ENCODE data around the gene CRTC2. TPM values are rescaled to one million over a fixed set of nuclear protein-coding genes. Genes with fewer than 3 reads are reported as not detected.
"Not testable (repeated sequence)": the region's sequence is repeated elsewhere in the genome, so short reads cannot be mapped to it uniquely, and the experiment has no call there.

The CRTC2 gene, protein sequence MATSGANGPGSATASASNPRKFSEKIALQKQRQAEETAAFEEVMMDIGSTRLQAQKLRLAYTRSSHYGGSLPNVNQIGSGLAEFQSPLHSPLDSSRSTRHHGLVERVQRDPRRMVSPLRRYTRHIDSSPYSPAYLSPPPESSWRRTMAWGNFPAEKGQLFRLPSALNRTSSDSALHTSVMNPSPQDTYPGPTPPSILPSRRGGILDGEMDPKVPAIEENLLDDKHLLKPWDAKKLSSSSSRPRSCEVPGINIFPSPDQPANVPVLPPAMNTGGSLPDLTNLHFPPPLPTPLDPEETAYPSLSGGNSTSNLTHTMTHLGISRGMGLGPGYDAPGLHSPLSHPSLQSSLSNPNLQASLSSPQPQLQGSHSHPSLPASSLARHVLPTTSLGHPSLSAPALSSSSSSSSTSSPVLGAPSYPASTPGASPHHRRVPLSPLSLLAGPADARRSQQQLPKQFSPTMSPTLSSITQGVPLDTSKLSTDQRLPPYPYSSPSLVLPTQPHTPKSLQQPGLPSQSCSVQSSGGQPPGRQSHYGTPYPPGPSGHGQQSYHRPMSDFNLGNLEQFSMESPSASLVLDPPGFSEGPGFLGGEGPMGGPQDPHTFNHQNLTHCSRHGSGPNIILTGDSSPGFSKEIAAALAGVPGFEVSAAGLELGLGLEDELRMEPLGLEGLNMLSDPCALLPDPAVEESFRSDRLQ
- polyA plus RNA-seq (2013, experiment 1 of 2), result 36.3 TPM
- 26.6 TPM for polyA plus RNA-seq (2013, experiment 2 of 2)

DNA sequence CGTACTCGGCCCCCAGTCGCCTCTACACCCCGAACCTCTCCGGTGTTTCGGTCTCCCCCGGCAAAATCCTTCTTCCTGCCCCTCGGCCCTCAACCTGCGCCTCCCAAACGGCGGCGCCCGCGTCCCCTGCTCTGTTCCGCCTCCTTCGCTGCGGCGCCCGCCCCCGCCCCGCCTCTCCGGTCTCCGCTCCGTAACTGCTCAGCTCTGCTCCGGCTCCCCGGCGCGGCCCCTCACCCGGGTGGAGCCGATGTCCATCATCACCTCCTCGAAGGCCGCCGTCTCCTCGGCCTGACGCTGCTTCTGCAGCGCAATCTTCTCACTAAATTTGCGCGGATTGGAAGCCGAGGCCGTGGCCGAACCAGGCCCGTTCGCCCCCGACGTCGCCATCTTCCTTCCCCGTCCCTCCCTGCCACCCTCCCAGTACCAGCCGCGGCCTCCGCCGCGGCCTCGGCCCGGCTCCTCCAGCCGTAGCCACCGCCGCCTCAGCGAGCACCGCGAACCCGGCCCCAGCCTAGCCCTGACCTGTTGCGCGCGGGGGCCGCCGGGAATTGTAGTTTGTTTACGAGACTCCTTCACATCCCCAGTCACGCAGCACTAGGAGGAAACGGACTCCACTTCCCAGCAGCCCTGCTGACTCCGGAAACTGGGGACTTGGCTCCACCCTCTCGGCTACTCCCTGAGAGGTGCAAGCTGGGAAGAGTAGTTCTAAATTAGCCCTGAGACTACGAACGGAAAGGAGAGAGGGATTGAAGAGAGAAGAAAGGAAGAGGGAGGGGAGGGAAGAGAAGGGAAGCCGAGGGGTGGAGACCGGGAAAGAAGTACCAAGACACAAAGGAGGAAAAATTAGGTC, at the start of gene CRTC2:
Gene CRTC2 (minus strand): TSS at position 502 of the 850 bp plus-strand sequence. CDS start 115 bp downstream, at position 387.
- Histone ChIP-seq H3K27ac (ENCODE audit: low read depth, low read length, severe bottlenecking) (peak within 1 kb of the TSS; percentile 74), H3K4me3 (ENCODE audit: extremely low read depth, insufficient read depth, low read length, poor library complexity, severe bottlenecking) (peak within 1 kb of the TSS; percentile 94), H3K4me1 (ENCODE audit: control insufficient read depth, insufficient read depth, low read length, poor library complexity, severe bottlenecking) (peaks cover 16% of the 10 kb centered on the region), H3K9me3 (ENCODE audit: control insufficient read depth, low read length) (no peaks in the 10 kb centered on the region), H3K36me3 (ENCODE audit: control insufficient read depth, insufficient read depth, low read length) (peaks cover 47% of the 10 kb centered on the region)
- 0% methylated on average over 57 to 63 of the region's 75 CpGs for WGBS, 2 experiments (ENCODE audit: insufficient coverage in 2 of 2)

GRCh38 chr1:154006136-154006535, 47.7 kb upstream of the CRTC2 start:
- Histone ChIP-seq H3K9me3 (ENCODE audit: control insufficient read depth, low read length) (no peaks in the 10 kb centered on the region), H3K36me3 (ENCODE audit: control insufficient read depth, insufficient read depth, low read length) (no peaks in the 10 kb centered on the region), H3K4me1 (ENCODE audit: control insufficient read depth, insufficient read depth, low read length, poor library complexity, severe bottlenecking) (peaks cover 4% of the 10 kb centered on the region), H3K4me3 (ENCODE audit: extremely low read depth, insufficient read depth, low read length, poor library complexity, severe bottlenecking) (no peak overlapping the region), H3K27ac (ENCODE audit: low read depth, low read length, severe bottlenecking) (no peak overlapping the region)
- 100% methylated on average over 1 of the region's 3 CpGs; no CpG with 5 or more reads in 1 of the 2 experiments for WGBS, 2 experiments (ENCODE audit: insufficient coverage in 2 of 2)

GRCh38 chr1:154000420-154000819, 42.0 kb upstream of the CRTC2 start:
- Histone ChIP-seq H3K9me3 (ENCODE audit: control insufficient read depth, low read length) (no peaks in the 10 kb centered on the region), H3K27ac (ENCODE audit: low read depth, low read length, severe bottlenecking) (no peak overlapping the region), H3K36me3 (ENCODE audit: control insufficient read depth, insufficient read depth, low read length) (no peaks in the 10 kb centered on the region), H3K4me1 (ENCODE audit: control insufficient read depth, insufficient read depth, low read length, poor library complexity, severe bottlenecking) (peaks cover 7% of the 10 kb centered on the region), H3K4me3 (ENCODE audit: extremely low read depth, insufficient read depth, low read length, poor library complexity, severe bottlenecking) (no peak overlapping the region)
- WGBS, 2 experiments (ENCODE audit: insufficient coverage in 2 of 2), result 94 to 95% methylated on average over 2 of the region's 4 CpGs

DNA sequence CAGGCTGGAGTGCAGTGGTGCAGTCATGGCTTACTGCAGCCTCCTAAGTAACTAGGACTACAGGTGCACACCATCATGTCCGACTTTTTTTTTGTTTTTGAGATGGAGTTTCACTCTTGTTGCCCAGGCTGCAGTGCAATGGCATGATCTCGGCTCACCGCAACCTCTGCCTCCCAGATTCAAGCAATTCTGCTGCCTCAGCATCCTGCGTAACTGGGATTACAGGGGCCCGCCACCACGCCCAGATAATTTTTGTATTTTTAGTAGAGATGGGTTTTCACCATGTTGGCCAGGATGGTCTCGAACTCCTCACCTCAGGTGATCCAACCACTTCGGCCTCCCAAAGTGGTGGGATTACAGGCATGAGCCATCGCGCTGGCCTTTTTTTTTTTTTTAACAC, 38.5 kb upstream of the CRTC2 start:
- not testable (repeated sequence) for H3K4me3 ChIP-seq (ENCODE audit: extremely low read depth, insufficient read depth, low read length, poor library complexity, severe bottlenecking); H3K9me3 ChIP-seq (ENCODE audit: control insufficient read depth, low read length); H3K27ac ChIP-seq (ENCODE audit: low read depth, low read length, severe bottlenecking)
- H3K4me1 ChIP-seq (ENCODE audit: control insufficient read depth, insufficient read depth, low read length, poor library complexity, severe bottlenecking), result peaks cover 14% of the 10 kb centered on the region
- 78 to 93% methylated on average over 3 to 7 of the region's 10 CpGs for WGBS, 2 experiments (ENCODE audit: insufficient coverage in 2 of 2)
- peaks cover 34% of the 10 kb centered on the region for H3K36me3 ChIP-seq (ENCODE audit: control insufficient read depth, insufficient read depth, low read length)

DNA sequence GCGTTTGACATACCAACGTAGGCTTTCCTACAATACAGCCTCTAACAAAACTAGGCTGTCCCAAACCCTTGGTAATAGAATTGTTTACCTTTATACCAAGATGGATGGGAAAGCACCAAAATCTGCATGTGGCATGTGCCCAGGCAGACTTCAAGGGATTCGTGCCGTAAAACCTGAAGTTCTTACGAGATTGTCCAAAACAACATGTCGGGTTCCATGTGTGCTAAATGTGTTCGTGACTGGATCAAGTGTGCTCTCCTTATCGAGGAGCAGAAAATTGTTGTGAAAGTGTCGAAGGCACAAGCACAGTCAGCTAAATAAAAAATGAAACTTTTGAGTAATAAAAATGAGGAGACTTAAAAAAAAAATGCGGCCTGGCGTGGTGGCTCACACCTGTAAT, 37.2 kb upstream of the CRTC2 start:
- H3K4me1 ChIP-seq (ENCODE audit: control insufficient read depth, insufficient read depth, low read length, poor library complexity, severe bottlenecking), result peaks cover 10% of the 10 kb centered on the region
- peaks cover 41% of the 10 kb centered on the region for H3K36me3 ChIP-seq (ENCODE audit: control insufficient read depth, insufficient read depth, low read length)
- no peak overlapping the region for H3K27ac ChIP-seq (ENCODE audit: low read depth, low read length, severe bottlenecking)
- WGBS, 2 experiments (ENCODE audit: insufficient coverage in 2 of 2), result 93 to 98% methylated on average over 8 to 10 of the region's 11 CpGs
- H3K4me3 ChIP-seq (ENCODE audit: extremely low read depth, insufficient read depth, low read length, poor library complexity, severe bottlenecking), result no peak overlapping the region
- H3K9me3 ChIP-seq (ENCODE audit: control insufficient read depth, low read length), result no peaks in the 10 kb centered on the region

DNA sequence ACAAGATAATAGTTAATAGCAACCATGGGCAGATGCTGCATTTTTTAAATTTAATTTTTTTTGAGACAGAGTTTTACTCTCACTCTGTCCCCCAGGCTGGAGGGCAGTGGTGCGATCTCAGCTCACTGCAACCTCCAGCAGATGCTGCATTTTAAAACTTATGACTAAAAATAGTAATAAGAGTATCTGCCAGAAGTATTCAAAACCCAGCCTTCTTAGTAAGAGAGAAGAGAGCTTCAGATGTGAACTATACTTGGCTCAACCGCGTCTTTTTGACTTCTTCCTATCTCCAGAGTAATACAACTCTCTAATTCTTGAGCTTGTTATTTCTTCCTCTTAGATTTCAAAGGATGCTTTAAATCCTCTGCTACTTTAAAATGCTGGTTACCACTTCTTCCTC, 36.8 kb upstream of the CRTC2 start:
- H3K27ac ChIP-seq (ENCODE audit: low read depth, low read length, severe bottlenecking), result no peak overlapping the region
- H3K4me3 ChIP-seq (ENCODE audit: extremely low read depth, insufficient read depth, low read length, poor library complexity, severe bottlenecking), result no peak overlapping the region
- no peaks in the 10 kb centered on the region for H3K9me3 ChIP-seq (ENCODE audit: control insufficient read depth, low read length)
- peaks cover 8% of the 10 kb centered on the region for H3K4me1 ChIP-seq (ENCODE audit: control insufficient read depth, insufficient read depth, low read length, poor library complexity, severe bottlenecking)
- peaks cover 41% of the 10 kb centered on the region for H3K36me3 ChIP-seq (ENCODE audit: control insufficient read depth, insufficient read depth, low read length)
- WGBS, 2 experiments (ENCODE audit: insufficient coverage in 2 of 2), result 100% methylated on average over 2 of the region's 3 CpGs; no CpG with 5 or more reads in 1 of the 2 experiments

DNA sequence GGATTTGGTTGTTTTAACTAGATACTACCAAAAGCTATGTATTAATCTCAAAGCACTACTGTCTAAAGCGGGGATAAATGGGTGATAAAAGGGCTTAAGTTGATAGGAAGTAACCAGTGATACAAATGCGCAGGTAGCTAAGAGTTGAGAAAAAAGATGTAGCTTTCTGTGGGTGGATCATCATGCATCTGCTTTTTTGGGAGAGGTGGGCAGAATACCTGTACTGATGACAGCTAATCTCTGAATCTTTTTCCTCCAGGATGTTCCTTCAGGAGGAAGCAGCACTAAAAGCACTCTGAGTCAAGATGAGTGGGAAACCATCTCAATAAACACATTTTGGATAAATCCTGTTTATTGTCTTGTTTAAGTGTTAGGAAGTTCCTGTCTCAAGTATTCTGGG, 33.4 kb upstream of the CRTC2 start:
- Histone ChIP-seq H3K36me3 (ENCODE audit: control insufficient read depth, insufficient read depth, low read length) (peaks cover 41% of the 10 kb centered on the region), H3K27ac (ENCODE audit: low read depth, low read length, severe bottlenecking) (no peak overlapping the region), H3K9me3 (ENCODE audit: control insufficient read depth, low read length) (no peaks in the 10 kb centered on the region), H3K4me1 (ENCODE audit: control insufficient read depth, insufficient read depth, low read length, poor library complexity, severe bottlenecking) (peaks cover 8% of the 10 kb centered on the region), H3K4me3 (ENCODE audit: extremely low read depth, insufficient read depth, low read length, poor library complexity, severe bottlenecking) (peak overlapping the region; percentile 71)
- WGBS, 2 experiments (ENCODE audit: insufficient coverage in 2 of 2), result 100% methylated on average over 1 to 2 of the region's 2 CpGs

- WGBS, 2 experiments (ENCODE audit: insufficient coverage in 2 of 2), result 0 to 16% methylated on average over 2 to 3 of the region's 9 CpGs
- peaks cover 41% of the 10 kb centered on the region for H3K36me3 ChIP-seq (ENCODE audit: control insufficient read depth, insufficient read depth, low read length)
- peak overlapping the region; percentile 87 for H3K27ac ChIP-seq (ENCODE audit: low read depth, low read length, severe bottlenecking)
- H3K9me3 ChIP-seq (ENCODE audit: control insufficient read depth, low read length), result no peaks in the 10 kb centered on the region
- peak overlapping the region; percentile 71 for H3K4me3 ChIP-seq (ENCODE audit: extremely low read depth, insufficient read depth, low read length, poor library complexity, severe bottlenecking)
- H3K4me1 ChIP-seq (ENCODE audit: control insufficient read depth, insufficient read depth, low read length, poor library complexity, severe bottlenecking), result peaks cover 8% of the 10 kb centered on the region
Observed at GRCh38 chr1:153991151-153991630, 32.8 kb upstream of the CRTC2 start.

GRCh38 chr1:153990468-153991150, 32.2 kb upstream of the CRTC2 start, which contains the start of gene RPS27:
RPS27 (plus strand) TSS chr1:153990762; CDS start chr1:153990797, 35 bp downstream.
- Histone ChIP-seq H3K27ac (ENCODE audit: low read depth, low read length, severe bottlenecking) (peak within 1 kb of the TSS; percentile 87), H3K4me3 (ENCODE audit: extremely low read depth, insufficient read depth, low read length, poor library complexity, severe bottlenecking) (peak within 1 kb of the TSS; percentile 71), H3K36me3 (ENCODE audit: control insufficient read depth, insufficient read depth, low read length) (peaks cover 41% of the 10 kb centered on the region), H3K9me3 (ENCODE audit: control insufficient read depth, low read length) (no peaks in the 10 kb centered on the region), H3K4me1 (ENCODE audit: control insufficient read depth, insufficient read depth, low read length, poor library complexity, severe bottlenecking) (peaks cover 8% of the 10 kb centered on the region)
- 0% methylated on average over 20 to 29 of the region's 36 CpGs for WGBS, 2 experiments (ENCODE audit: insufficient coverage in 2 of 2)

GRCh38 chr1:153987621-153988020, 29.2 kb upstream of the CRTC2 start:
- H3K4me1 ChIP-seq (ENCODE audit: control insufficient read depth, insufficient read depth, low read length, poor library complexity, severe bottlenecking), result peaks cover 15% of the 10 kb centered on the region
- H3K27ac ChIP-seq (ENCODE audit: low read depth, low read length, severe bottlenecking), result no peak overlapping the region
- WGBS, 2 experiments (ENCODE audit: insufficient coverage in 2 of 2), result 100% methylated on average over 3 to 5 of the region's 8 CpGs

More at GRCh38 chr1:153987621-153988020, 29.2 kb upstream of the CRTC2 start:
- H3K9me3 ChIP-seq (ENCODE audit: control insufficient read depth, low read length), result no peaks in the 10 kb centered on the region
- H3K4me3 ChIP-seq (ENCODE audit: extremely low read depth, insufficient read depth, low read length, poor library complexity, severe bottlenecking), result no peak overlapping the region
- peaks cover 33% of the 10 kb centered on the region for H3K36me3 ChIP-seq (ENCODE audit: control insufficient read depth, insufficient read depth, low read length)
